BJ (cell line): ENCODE measurements around the gene HPCAL1. TPM values are rescaled to one million over a fixed set of nuclear protein-coding genes. Genes with fewer than 3 reads are reported as not detected.

Experiments used
- CTCF ChIA-PET: fragments of 350-600 bp; formaldehyde crosslinking; extraction: SDS; loops from one replicate; lab custom pipeline; 2021; ENCODE audit warnings: antibody characterized with exemption, inconsistent platforms; lab: Yijun Ruan, JAX
- POLR2A ChIA-PET: fragments of 300-600 bp; sonication (Branson Sonifier 250); formaldehyde crosslinking; extraction: SDS; loops from one replicate; lab custom pipeline; 2021; ENCODE audit warnings: antibody characterized with exemption; lab: Charles Lee
- DNase-seq: peaks from one replicate; pipeline ENCODE4 v3.0.0-alpha.2; 2011; ENCODE audit warnings: low read depth
- H3K27me3 ChIP-seq: 2 replicates; pipeline ENCODE4 v1.6.0; 2011; ENCODE audit warnings: low read length; ENCODE audit not compliant: control insufficient read depth, insufficient read depth
- H3K36me3 ChIP-seq: 2 replicates; pipeline ENCODE4 v1.5.1; 2011; ENCODE audit warnings: low read length; ENCODE audit not compliant: control insufficient read depth, insufficient read depth
- H3K4me3 ChIP-seq: 2 replicates; pipeline ENCODE4 v1.5.1; 2011; ENCODE audit warnings: low read depth, mild to moderate bottlenecking, control low read depth, low read length
- CTCF ChIP-seq: IDR thresholded peaks from 2 replicates; pipeline ENCODE4 v1.5.1; 2011; ENCODE audit warnings: low read depth, mild to moderate bottlenecking, control low read depth, inconsistent platforms, low read length, moderate library complexity; ENCODE audit not compliant: insufficient read depth
- polyA plus RNA-seq: library from polyadenylated mRNA; depleted of rRNA; stranded (reverse); fragments of >200 nt; gene quantifications from 2 replicates; pipeline ENCODE4 v1.2.3, GENCODE V29; 2011

The HPCAL1 gene
- polyA plus RNA-seq, 1 experiment = 17.6 TPM

- H3K4me3 ChIP-seq = no peak overlapping the region
- ChIA-PET CTCF (interaction anchor here (0.7 to 10.9 kb wide), 5 partner anchors 11 to 361 kb away, joined by 3 to 192 read pairs (median 18); partner anchors contain the start of gene RRM2), POLR2A (no interaction called here)
- TF ChIP-seq CTCF = no peak
- H3K27me3 ChIP-seq = no peaks in the 10 kb centered on the region
- no peak for DNase-seq
- H3K36me3 ChIP-seq = no peaks in the 10 kb centered on the region
These were observed 129.1 kb downstream of the HPCAL1 start for GRCh38 chr2:10431797-10432196.

- no peak for TF ChIP-seq CTCF
- POLR2A ChIA-PET = interaction anchor here (0.5 kb wide), 1 partner anchor 351 kb away, joined by 12 read pairs; no protein-coding TSS in a partner anchor
- H3K4me3 ChIP-seq = peak overlapping the region; percentile 38
- H3K36me3 ChIP-seq = no peaks in the 10 kb centered on the region
- no peaks in the 10 kb centered on the region for H3K27me3 ChIP-seq
- DNase-seq = no peak
- CTCF ChIA-PET = interaction anchor here (0.7 to 10.9 kb wide), 9 partner anchors 11 to 362 kb away, joined by 3 to 192 read pairs (median 4); partner anchors contain the start of genes HPCAL1 and RRM2
These were observed 129.8 kb downstream of the HPCAL1 start for GRCh38 chr2:10432311-10433181.

- no peak for TF ChIP-seq CTCF
- no peak for DNase-seq
- H3K36me3 ChIP-seq = no peaks in the 10 kb centered on the region
- CTCF ChIA-PET = interaction anchor here (0.7 to 10.9 kb wide), 10 partner anchors 12 to 363 kb away, joined by 3 to 192 read pairs (median 12); partner anchors contain the start of genes HPCAL1 and RRM2
- no peaks in the 10 kb centered on the region for H3K27me3 ChIP-seq
- no peak overlapping the region for H3K4me3 ChIP-seq
- POLR2A ChIA-PET = no interaction called here
These were observed 130.7 kb downstream of the HPCAL1 start for GRCh38 chr2:10433264-10433946.

- Histone ChIP-seq H3K36me3 (no peaks in the 10 kb centered on the region), H3K4me3 (no peak overlapping the region), H3K27me3 (no peaks in the 10 kb centered on the region)
- TF ChIP-seq CTCF = no peak
- ChIA-PET CTCF (interaction anchor here (0.6 to 10.9 kb wide), 47 partner anchors 8 to 662 kb away, joined by 3 to 192 read pairs (median 5); partner anchors contain the start of genes CYS1, HPCAL1, ODC1 and RRM2), POLR2A (no interaction called here)
- no peak for DNase-seq
These were observed 131.5 kb downstream of the HPCAL1 start for GRCh38 chr2:10433947-10434885.
